NCI-H146 treated with DMSO at 0.1 percent for 48 hours (cell line): ENCODE data around the gene C1QTNF4.
"Not testable (repeated sequence)": the region's sequence is repeated elsewhere in the genome, so short reads cannot be mapped to it uniquely, and the experiment has no call there.

ENCODE experiments used
- DNase-seq: peaks from one replicate; lab custom pipeline; 2025; ENCODE audit not compliant: unreplicated experiment; lab: John Stamatoyannopoulos, UW

Gene C1QTNF4

GRCh38 chr11:47569646-47570045, 24.6 kb downstream of the C1QTNF4 start:
- no peak for DNase-seq

- no peak for DNase-seq
Measured at GRCh38 chr11:47566149-47566698, 28.0 kb downstream of the C1QTNF4 start.

- DNase-seq = peak; percentile 32
Measured at GRCh38 chr11:47565340-47566148, 28.7 kb downstream of the C1QTNF4 start, which contains the start of gene PTPMT1. PTPMT1 (plus strand) TSS chr11:47565599; CDS start chr11:47565623, 24 bp downstream.

- no peak for DNase-seq
Measured at GRCh38 chr11:47564933-47565339, 29.3 kb downstream of the C1QTNF4 start.

GRCh38 chr11:47564366-47564765, 29.8 kb downstream of the C1QTNF4 start:
- DNase-seq = not testable (repeated sequence)

- not testable (repeated sequence) for DNase-seq
Measured at GRCh38 chr11:47562393-47562792, 31.8 kb downstream of the C1QTNF4 start.

- no peak for DNase-seq
Measured at GRCh38 chr11:47560426-47560825, 33.8 kb downstream of the C1QTNF4 start.

GRCh38 chr11:47558695-47559094, 35.5 kb downstream of the C1QTNF4 start:
- DNase-seq = no peak

GRCh38 chr11:47557004-47557403, 37.2 kb downstream of the C1QTNF4 start:
- DNase-seq = not testable (repeated sequence)

- DNase-seq = no peak
Measured at GRCh38 chr11:47553406-47553743, 40.8 kb downstream of the C1QTNF4 start.

GRCh38 chr11:47552566-47553405, 41.4 kb downstream of the C1QTNF4 start, which contains the start of gene CELF1:
CELF1 (minus strand) TSS chr11:47553132; CDS start chr11:47499523, 53,609 bp downstream.
- peak; percentile 82 for DNase-seq

- no peak for DNase-seq
Measured at GRCh38 chr11:47552056-47552565, 42.1 kb downstream of the C1QTNF4 start.

- no peak for DNase-seq
Measured at GRCh38 chr11:47551086-47551485, 43.1 kb downstream of the C1QTNF4 start.

- no peak for DNase-seq
Measured at GRCh38 chr11:47550288-47551047, 43.7 kb downstream of the C1QTNF4 start.

GRCh38 chr11:47546274-47546673, 47.9 kb downstream of the C1QTNF4 start:
- DNase-seq = not testable (repeated sequence)

GRCh38 chr11:47545298-47545697, 48.9 kb downstream of the C1QTNF4 start:
- no peak for DNase-seq

GRCh38 chr11:47541070-47541469, 53.1 kb downstream of the C1QTNF4 start:
- DNase-seq = no peak

GRCh38 chr11:47539681-47540039, 54.6 kb downstream of the C1QTNF4 start:
- no peak for DNase-seq
